Keratinocyte (primary cell): ENCODE measurements around the gene OCLN. TPM values are rescaled to one million over a fixed set of nuclear protein-coding genes. Genes with fewer than 3 reads are reported as not detected.

Experiments used
- DNase-seq: peaks from one replicate; pipeline ENCODE4 v3.0.0-alpha.2; 2011; ENCODE audit warnings: low read depth, missing footprints, low spot score
- FAIRE-seq: peaks from 2 replicates; lab custom pipeline; 2011; peaks lifted over from hg19 to GRCh38; lab: Jason Lieb, UNC
- H2AFZ ChIP-seq: 2 replicates; pipeline ENCODE4 v1.6.0; 2012; ENCODE audit warnings: low read length, control low read depth, inconsistent platforms; ENCODE audit not compliant: control insufficient read depth
- H3K27ac ChIP-seq: 2 replicates; pipeline ENCODE4 v1.5.1; 2011; ENCODE audit warnings: low read length; ENCODE audit not compliant: control insufficient read depth, insufficient read depth
- H3K27me3 ChIP-seq: 3 replicates; pipeline ENCODE4 v1.6.0; 2011; ENCODE audit warnings: low read length; ENCODE audit not compliant: control insufficient read depth, insufficient read depth; ENCODE audit errors: extremely low read depth
- H3K36me3 ChIP-seq, 2 experiments: 2 replicates in 1 of 2; 3 replicates in 1 of 2; pipeline ENCODE4 v1.5.1; 2011; ENCODE audit warnings: low read length in 2 of 2, mild to moderate bottlenecking in 1 of 2; ENCODE audit not compliant: control insufficient read depth in 2 of 2, insufficient read depth in 2 of 2; ENCODE audit errors: extremely low read depth in 1 of 2
- H3K4me1 ChIP-seq: 3 replicates; pipeline ENCODE4 v1.5.1; 2011; ENCODE audit warnings: low read length; ENCODE audit not compliant: control insufficient read depth, insufficient read depth; ENCODE audit errors: extremely low read depth
- H3K4me2 ChIP-seq: 3 replicates; pipeline ENCODE4 v1.6.0; 2011; ENCODE audit warnings: low read depth, low read length; ENCODE audit not compliant: control insufficient read depth, insufficient read depth; ENCODE audit errors: extremely low read depth
- H3K4me3 ChIP-seq, 3 experiments: fragments of 200-600 bp in 1 of 3; sonication (generic) in 1 of 3; 2 replicates in 2 of 3; 3 replicates in 1 of 3; pipeline ENCODE4 v1.5.1; 2011 to 2016; ENCODE audit warnings: low read length in 3 of 3, mild to moderate bottlenecking in 3 of 3, control low read depth in 2 of 3, inconsistent platforms in 1 of 3, low read depth in 1 of 3, mixed read lengths in 1 of 3, mixed run types in 1 of 3, moderate library complexity in 1 of 3; ENCODE audit not compliant: control insufficient read depth in 2 of 3, insufficient read depth in 2 of 3; ENCODE audit errors: extremely low read depth in 1 of 3
- H3K79me2 ChIP-seq: 2 replicates; pipeline ENCODE4 v1.6.0; 2012; ENCODE audit warnings: low read length; ENCODE audit not compliant: control insufficient read depth, insufficient read depth
- H3K9ac ChIP-seq: 3 replicates; pipeline ENCODE4 v1.6.0; 2011; ENCODE audit warnings: low read length; ENCODE audit not compliant: control insufficient read depth, insufficient read depth; ENCODE audit errors: extremely low read depth
- H3K9me1 ChIP-seq: 3 replicates; pipeline ENCODE4 v1.6.0; 2011; ENCODE audit warnings: low read length; ENCODE audit not compliant: control insufficient read depth, insufficient read depth; ENCODE audit errors: extremely low read depth
- H3K9me3 ChIP-seq: 2 replicates; pipeline ENCODE4 v1.5.1; 2012; ENCODE audit warnings: low read depth, low read length; ENCODE audit not compliant: control insufficient read depth
- H4K20me1 ChIP-seq: 3 replicates; pipeline ENCODE4 v1.6.0; 2011; ENCODE audit warnings: low read length; ENCODE audit not compliant: control insufficient read depth, insufficient read depth; ENCODE audit errors: extremely low read depth
- EZH2 ChIP-seq: IDR thresholded peaks from one replicate; pipeline ENCODE4 v1.6.1; 2012; ENCODE audit warnings: inconsistent platforms, mild to moderate bottlenecking, low read length, moderate library complexity
- dilution Hi-C: fragments of 300-500 bp; cut with MboI; formaldehyde crosslinking; loops from one replicate; pipeline ENCODE4 v1.7.0; 2020; ENCODE audit warnings: low sequenced_read_pairs; ENCODE audit not compliant: extremely low pct_ligation_motif_present
- polyA plus RNA-seq, 5 experiments: library from polyadenylated mRNA; depleted of rRNA in 3 of 5; stranded (reverse) in 3 of 5; stranded (forward) in 1 of 5; unstranded in 1 of 5; fragments of >200 nt; gene quantifications; 1 replicate in 1 of 5; 2 replicates in 3 of 5; 3 replicates in 1 of 5; pipeline versions ENCODE4 v1.2.1 to v1.2.3, GENCODE V29; 2011 to 2012; ENCODE audit warnings: missing spikeins in 2 of 5, low read depth in 1 of 5, low replicate concordance in 1 of 5
- TF ChIP-seq, protein P1 (sequence below), 3 experiments: IDR thresholded peaks in 1 of 3; conservative IDR thresholded peaks in 1 of 3; optimal IDR thresholded peaks in 1 of 3; 2 replicates in 2 of 3; 3 replicates in 1 of 3; pipeline versions ENCODE3 to v1.5.1; 2011; ENCODE audit warnings: low read length in 3 of 3, mild to moderate bottlenecking in 3 of 3, moderate library complexity in 2 of 3, control low read depth in 1 of 3, inconsistent platforms in 1 of 3; ENCODE audit not compliant: insufficient read depth in 2 of 3; ENCODE audit errors: extremely low read depth in 1 of 3

OCLN gene
- polyA plus RNA-seq, 1 donor (not counting 4 experiments of a cell fraction or from before 2014, with no cell fraction given) = 4.6 TPM

DNA sequence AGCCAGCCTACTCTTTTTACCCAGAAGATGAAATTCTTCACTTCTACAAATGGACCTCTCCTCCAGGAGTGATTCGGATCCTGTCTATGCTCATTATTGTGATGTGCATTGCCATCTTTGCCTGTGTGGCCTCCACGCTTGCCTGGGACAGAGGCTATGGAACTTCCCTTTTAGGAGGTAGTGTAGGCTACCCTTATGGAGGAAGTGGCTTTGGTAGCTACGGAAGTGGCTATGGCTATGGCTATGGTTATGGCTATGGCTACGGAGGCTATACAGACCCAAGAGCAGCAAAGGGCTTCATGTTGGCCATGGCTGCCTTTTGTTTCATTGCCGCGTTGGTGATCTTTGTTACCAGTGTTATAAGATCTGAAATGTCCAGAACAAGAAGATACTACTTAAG is 16.6 kb downstream of the OCLN start:
- Histone ChIP-seq H3K9ac (no peak overlapping the region), H3K4me1 (peaks cover 10% of the 10 kb centered on the region), H3K4me2 (no peak overlapping the region), H3K27ac (no peak overlapping the region), H4K20me1 (no peaks in the 10 kb centered on the region), H3K9me1 (no peaks in the 10 kb centered on the region), H2AFZ (no peak overlapping the region), H3K36me3 (no peaks in the 10 kb centered on the region), H3K4me3 (no peak overlapping the region), H3K79me2 (no peaks in the 10 kb centered on the region), H3K27me3 (no peaks in the 10 kb centered on the region), H3K9me3 (no peaks in the 10 kb centered on the region)
- dilution Hi-C loops = no loop called here
- FAIRE-seq (no peak), DNase-seq (no peak)
- TF ChIP-seq, protein P1, sequence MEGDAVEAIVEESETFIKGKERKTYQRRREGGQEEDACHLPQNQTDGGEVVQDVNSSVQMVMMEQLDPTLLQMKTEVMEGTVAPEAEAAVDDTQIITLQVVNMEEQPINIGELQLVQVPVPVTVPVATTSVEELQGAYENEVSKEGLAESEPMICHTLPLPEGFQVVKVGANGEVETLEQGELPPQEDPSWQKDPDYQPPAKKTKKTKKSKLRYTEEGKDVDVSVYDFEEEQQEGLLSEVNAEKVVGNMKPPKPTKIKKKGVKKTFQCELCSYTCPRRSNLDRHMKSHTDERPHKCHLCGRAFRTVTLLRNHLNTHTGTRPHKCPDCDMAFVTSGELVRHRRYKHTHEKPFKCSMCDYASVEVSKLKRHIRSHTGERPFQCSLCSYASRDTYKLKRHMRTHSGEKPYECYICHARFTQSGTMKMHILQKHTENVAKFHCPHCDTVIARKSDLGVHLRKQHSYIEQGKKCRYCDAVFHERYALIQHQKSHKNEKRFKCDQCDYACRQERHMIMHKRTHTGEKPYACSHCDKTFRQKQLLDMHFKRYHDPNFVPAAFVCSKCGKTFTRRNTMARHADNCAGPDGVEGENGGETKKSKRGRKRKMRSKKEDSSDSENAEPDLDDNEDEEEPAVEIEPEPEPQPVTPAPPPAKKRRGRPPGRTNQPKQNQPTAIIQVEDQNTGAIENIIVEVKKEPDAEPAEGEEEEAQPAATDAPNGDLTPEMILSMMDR (optimal IDR thresholded peaks at IDR 0.05 in 1 of 3, IDR thresholded peaks at IDR 0.05 in 1 of 3, conservative IDR thresholded peaks at IDR 0.05 in 1 of 3; ENCODE audit: extremely low read depth in 1 of 3, insufficient read depth in 2 of 3, low read length in 3 of 3) = no peak
- TF ChIP-seq EZH2 = no peak

DNA sequence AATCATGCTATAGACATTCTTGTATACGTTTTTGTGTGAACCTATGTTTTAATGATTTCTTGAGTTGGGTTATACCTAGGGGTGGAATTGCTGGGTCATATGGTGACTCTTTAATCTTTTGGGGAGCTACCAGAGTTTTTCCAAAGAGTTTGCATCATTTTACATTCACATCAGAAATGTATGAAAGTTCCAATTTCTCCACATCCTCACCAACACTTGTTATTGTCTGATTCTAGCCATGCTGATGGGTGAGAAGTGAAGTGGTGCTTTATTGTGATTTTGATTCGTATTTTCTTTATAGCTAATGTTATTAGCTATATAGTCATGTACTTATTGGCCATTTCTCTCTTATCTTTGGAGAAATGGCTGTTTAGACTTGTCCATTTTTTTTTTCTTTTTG is 18.1 kb downstream of the OCLN start:
- no peak overlapping the region for H3K9ac ChIP-seq
- H3K9me3 ChIP-seq = no peaks in the 10 kb centered on the region
- no peaks in the 10 kb centered on the region for H3K36me3 ChIP-seq
- H3K4me1 ChIP-seq = peaks cover 10% of the 10 kb centered on the region
- dilution Hi-C loops = no loop called here
- no peaks in the 10 kb centered on the region for H3K79me2 ChIP-seq
- H3K27me3 ChIP-seq = no peaks in the 10 kb centered on the region
- no peak overlapping the region for H3K4me2 ChIP-seq
- no peak overlapping the region for H3K27ac ChIP-seq
- H2AFZ ChIP-seq = no peak overlapping the region
- no peaks in the 10 kb centered on the region for H3K9me1 ChIP-seq
- no peak overlapping the region for H3K4me3 ChIP-seq
- TF ChIP-seq, protein P1 (optimal IDR thresholded peaks at IDR 0.05 in 1 of 3, IDR thresholded peaks at IDR 0.05 in 1 of 3, conservative IDR thresholded peaks at IDR 0.05 in 1 of 3; ENCODE audit: extremely low read depth in 1 of 3, insufficient read depth in 2 of 3, low read length in 3 of 3) = no peak
- no peak for TF ChIP-seq EZH2
- FAIRE-seq (no peak), DNase-seq (no peak)
- H4K20me1 ChIP-seq = no peaks in the 10 kb centered on the region
